Fibroblast of lung (primary cell): ENCODE data around the gene GARNL3.

ENCODE experiments used
- CTCF ChIP-seq, 2 donors: IDR thresholded peaks in 1 of 2; conservative IDR thresholded peaks in 1 of 2; 1 replicate in 1 of 2; 2 replicates in 1 of 2; pipeline ENCODE4 v1.5.1; 2011 to 2012; ENCODE audit warnings: low read length in 2 of 2, control low read depth in 1 of 2, inconsistent platforms in 1 of 2, low read depth in 1 of 2, mild to moderate bottlenecking in 1 of 2
- EZH2 ChIP-seq: IDR thresholded peaks from 2 replicates; pipeline ENCODE4 v1.5.1; 2012; ENCODE audit warnings: low read length, control low read depth, mild to moderate bottlenecking; ENCODE audit errors: missing control alignments

- no peak for TF ChIP-seq CTCF (conservative IDR thresholded peaks at IDR 0.05 in 1 of 2, IDR thresholded peaks at IDR 0.05 in 1 of 2; ENCODE audit: low read depth in 1 of 2, low read length in 2 of 2)
- no peak for TF ChIP-seq EZH2
Measured at GRCh38 chr9:127318651-127319167, 54.1 kb downstream of the GARNL3 start.
